ENCODE measurements around the gene MUSTN1.
A peak's percentile ranks its signal among the peaks of the same experiment; 100 is the strongest.

The MUSTN1 gene

GRCh38 chr3:52845691-52846431 is 11.0 kb upstream of the MUSTN1 start:
- no peak overlapping the region for H3K4me2 ChIP-seq (ENCODE audit: low read length)
- no peak overlapping the region for H2AFZ ChIP-seq
- H3K79me2 ChIP-seq: no peaks in the 10 kb centered on the region
- no peak overlapping the region for H3K9ac ChIP-seq
- no peaks in the 10 kb centered on the region for H3K27me3 ChIP-seq (ENCODE audit: control insufficient read depth, insufficient read depth, low read length)
- H3K27ac ChIP-seq: no peak overlapping the region
- H3K4me1 ChIP-seq: no peaks in the 10 kb centered on the region
- no peaks in the 10 kb centered on the region for H3K9me3 ChIP-seq (ENCODE audit: control insufficient read depth, low read length)
- TF ChIP-seq, protein P1, sequence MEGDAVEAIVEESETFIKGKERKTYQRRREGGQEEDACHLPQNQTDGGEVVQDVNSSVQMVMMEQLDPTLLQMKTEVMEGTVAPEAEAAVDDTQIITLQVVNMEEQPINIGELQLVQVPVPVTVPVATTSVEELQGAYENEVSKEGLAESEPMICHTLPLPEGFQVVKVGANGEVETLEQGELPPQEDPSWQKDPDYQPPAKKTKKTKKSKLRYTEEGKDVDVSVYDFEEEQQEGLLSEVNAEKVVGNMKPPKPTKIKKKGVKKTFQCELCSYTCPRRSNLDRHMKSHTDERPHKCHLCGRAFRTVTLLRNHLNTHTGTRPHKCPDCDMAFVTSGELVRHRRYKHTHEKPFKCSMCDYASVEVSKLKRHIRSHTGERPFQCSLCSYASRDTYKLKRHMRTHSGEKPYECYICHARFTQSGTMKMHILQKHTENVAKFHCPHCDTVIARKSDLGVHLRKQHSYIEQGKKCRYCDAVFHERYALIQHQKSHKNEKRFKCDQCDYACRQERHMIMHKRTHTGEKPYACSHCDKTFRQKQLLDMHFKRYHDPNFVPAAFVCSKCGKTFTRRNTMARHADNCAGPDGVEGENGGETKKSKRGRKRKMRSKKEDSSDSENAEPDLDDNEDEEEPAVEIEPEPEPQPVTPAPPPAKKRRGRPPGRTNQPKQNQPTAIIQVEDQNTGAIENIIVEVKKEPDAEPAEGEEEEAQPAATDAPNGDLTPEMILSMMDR (IDR thresholded peaks at IDR 0.05): peak; percentile 23
- no peak overlapping the region for H3K4me3 ChIP-seq (ENCODE audit: low read depth, low read length)
- H3K36me3 ChIP-seq (ENCODE audit: control insufficient read depth, insufficient read depth, low read length): no peaks in the 10 kb centered on the region

GRCh38 chr3:52845157-52845556 is 10.3 kb upstream of the MUSTN1 start:
- no peak overlapping the region for H3K9ac ChIP-seq
- H3K27ac ChIP-seq: no peak overlapping the region
- no peak overlapping the region for H2AFZ ChIP-seq
- TF ChIP-seq, protein P1 (IDR thresholded peaks at IDR 0.05): no peak
- no peak overlapping the region for H3K4me3 ChIP-seq (ENCODE audit: low read depth, low read length)
- no peaks in the 10 kb centered on the region for H3K9me3 ChIP-seq (ENCODE audit: control insufficient read depth, low read length)
- H3K4me2 ChIP-seq (ENCODE audit: low read length): no peak overlapping the region
- H3K27me3 ChIP-seq (ENCODE audit: control insufficient read depth, insufficient read depth, low read length): no peaks in the 10 kb centered on the region
- H3K36me3 ChIP-seq (ENCODE audit: control insufficient read depth, insufficient read depth, low read length): no peaks in the 10 kb centered on the region
- no peaks in the 10 kb centered on the region for H3K79me2 ChIP-seq
- H3K4me1 ChIP-seq: no peaks in the 10 kb centered on the region

DNA sequence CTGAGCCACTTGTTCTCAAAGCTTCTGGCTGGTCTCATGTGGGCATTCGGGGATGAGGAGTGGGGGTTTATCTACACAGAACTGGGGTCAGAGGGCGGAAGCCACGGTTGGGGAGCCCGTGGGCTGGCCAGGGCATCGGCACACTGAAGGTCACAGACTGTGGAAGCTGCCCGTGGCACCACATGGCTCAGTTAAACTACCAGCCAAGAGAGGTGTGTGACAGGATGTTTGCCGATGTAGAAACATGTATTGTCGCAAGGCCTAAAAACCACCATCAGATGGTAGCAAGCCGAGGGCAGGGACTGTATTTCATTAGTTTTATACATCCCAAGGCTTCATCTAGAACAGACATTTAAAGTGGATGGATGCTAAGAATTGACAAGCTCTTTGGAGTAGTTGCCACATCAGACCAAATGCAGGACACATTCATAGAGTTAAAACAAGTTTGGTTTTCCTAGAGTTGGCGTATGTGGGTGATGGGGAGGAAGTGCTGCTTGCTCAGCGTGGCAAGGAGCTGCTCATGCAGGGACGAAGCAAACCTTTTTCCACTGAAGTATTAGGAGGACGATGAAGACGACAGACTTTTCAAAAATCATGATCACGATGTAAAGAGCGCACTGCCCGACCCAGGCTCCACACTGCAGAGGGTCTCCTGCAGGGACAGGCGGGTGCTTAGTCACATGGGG is 9.6 kb upstream of the MUSTN1 start:
- H3K36me3 ChIP-seq (ENCODE audit: control insufficient read depth, insufficient read depth, low read length): no peaks in the 10 kb centered on the region
- no peak overlapping the region for H3K9ac ChIP-seq
- H3K4me1 ChIP-seq: no peaks in the 10 kb centered on the region
- H3K4me3 ChIP-seq (ENCODE audit: low read depth, low read length): no peak overlapping the region
- H3K9me3 ChIP-seq (ENCODE audit: control insufficient read depth, low read length): no peaks in the 10 kb centered on the region
- no peak overlapping the region for H3K4me2 ChIP-seq (ENCODE audit: low read length)
- TF ChIP-seq, protein P1 (IDR thresholded peaks at IDR 0.05): no peak
- H3K27ac ChIP-seq: no peak overlapping the region
- no peaks in the 10 kb centered on the region for H3K79me2 ChIP-seq
- H3K27me3 ChIP-seq (ENCODE audit: control insufficient read depth, insufficient read depth, low read length): no peaks in the 10 kb centered on the region
- H2AFZ ChIP-seq: no peak overlapping the region

DNA sequence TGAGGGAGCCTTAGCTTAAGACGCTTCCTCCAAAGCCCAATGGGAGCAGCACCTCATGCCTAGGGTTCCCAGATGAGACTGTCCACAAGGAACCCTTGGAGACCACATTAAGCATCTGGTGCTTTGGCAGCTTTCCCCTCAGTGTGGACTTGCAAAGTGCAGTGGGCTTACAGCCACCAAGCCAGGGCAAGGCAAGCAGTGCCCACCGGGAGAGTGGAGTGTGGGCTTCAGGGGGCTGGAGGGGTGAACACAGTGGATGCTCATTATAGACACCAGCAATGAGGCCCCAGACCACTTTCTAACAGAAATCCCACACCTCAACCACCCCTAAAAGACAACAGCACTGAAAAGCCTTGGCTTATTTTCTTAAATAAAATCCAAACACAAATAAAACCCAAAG is 9.1 kb upstream of the MUSTN1 start:
- no peak overlapping the region for H3K27ac ChIP-seq
- H3K79me2 ChIP-seq: no peaks in the 10 kb centered on the region
- TF ChIP-seq, protein P1 (IDR thresholded peaks at IDR 0.05): no peak
- no peak overlapping the region for H3K4me2 ChIP-seq (ENCODE audit: low read length)
- H2AFZ ChIP-seq: no peak overlapping the region
- H3K9ac ChIP-seq: no peak overlapping the region
- H3K36me3 ChIP-seq (ENCODE audit: control insufficient read depth, insufficient read depth, low read length): no peaks in the 10 kb centered on the region
- H3K4me3 ChIP-seq (ENCODE audit: low read depth, low read length): no peak overlapping the region
- H3K9me3 ChIP-seq (ENCODE audit: control insufficient read depth, low read length): no peaks in the 10 kb centered on the region
- no peaks in the 10 kb centered on the region for H3K4me1 ChIP-seq
- H3K27me3 ChIP-seq (ENCODE audit: control insufficient read depth, insufficient read depth, low read length): no peaks in the 10 kb centered on the region
